HK-2 (cell line): ENCODE results near the gene LMO4.

Experiments used
- DNase-seq: peaks from one replicate; pipeline ENCODE4 v3.0.0-alpha.2; 2018; ENCODE audit not compliant: unreplicated experiment

LMO4 gene

GRCh38 chr1:87328272-87329050, at the start of gene LMO4:
LMO4 (plus strand) TSS chr1:87328880; CDS start chr1:87332016, 3,136 bp downstream.
- DNase-seq = peak; percentile 95

- no peak for DNase-seq
These were observed 49.2 kb upstream of the LMO4 start for GRCh38 chr1:87279536-87279875.

DNA sequence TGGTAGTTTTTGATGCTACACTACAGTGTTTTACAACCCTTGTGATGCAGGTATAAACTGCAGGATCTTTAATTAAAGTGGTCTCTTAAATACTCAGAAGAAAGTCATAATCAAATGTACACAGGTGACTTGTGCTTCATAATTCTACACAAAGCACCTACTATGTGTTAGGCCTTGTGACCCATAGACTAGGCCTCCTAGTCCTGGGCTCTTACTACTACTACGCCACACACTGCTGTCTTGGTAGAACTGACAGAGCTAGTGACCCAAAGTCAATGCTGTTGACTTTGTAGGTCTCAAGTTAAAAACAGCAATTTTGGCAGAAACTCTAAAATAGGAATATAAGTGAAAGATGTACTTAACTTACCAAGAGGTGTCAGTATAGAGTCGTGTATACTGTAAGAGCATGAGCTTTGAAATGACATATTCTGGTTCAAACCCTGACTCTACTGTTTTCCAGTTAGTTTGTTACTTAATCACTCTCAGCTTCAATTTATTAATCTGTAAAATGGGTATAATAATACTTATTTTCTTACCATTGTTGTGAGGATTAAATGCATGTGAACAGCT, 48.6 kb upstream of the LMO4 start:
- DNase-seq = no peak

DNA sequence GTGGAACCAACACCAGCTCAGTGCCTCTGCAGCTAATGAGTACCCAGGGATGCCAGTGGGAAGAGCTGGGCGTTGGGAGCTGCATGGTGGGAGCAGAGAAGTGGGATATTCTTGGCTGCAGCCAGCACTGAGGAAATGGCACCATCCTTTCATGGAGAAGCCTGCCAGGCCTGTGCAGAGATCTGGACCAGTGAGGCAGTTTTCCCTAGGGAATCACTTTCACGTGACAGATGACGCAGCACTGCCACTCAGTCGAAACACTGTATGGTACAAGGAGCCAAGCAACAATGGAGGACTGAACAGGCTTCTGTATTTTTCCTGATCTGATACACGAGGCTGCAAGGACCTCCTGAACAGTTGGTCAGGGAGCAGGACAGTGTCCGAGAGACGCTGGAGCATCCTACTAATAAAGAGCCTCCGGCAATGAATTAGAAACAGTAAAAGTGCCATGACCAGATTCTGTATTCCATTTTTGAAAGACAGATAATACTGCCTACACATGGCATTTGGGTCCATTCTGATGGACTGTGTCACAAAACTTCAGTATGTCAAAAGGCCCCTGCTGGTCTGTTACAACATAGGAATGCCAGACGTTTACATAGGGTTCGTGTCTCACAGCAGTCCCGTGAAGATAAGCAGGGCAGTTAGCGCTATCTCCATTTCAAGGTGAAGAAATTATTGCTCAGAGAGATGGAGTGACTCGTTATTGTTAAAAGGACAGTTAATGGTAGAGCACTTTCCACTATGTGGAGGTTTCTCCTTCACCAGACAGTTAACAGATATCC, 44.0 kb upstream of the LMO4 start:
- no peak for DNase-seq

GRCh38 chr1:87291107-87291506, 37.6 kb upstream of the LMO4 start:
- DNase-seq = no peak

- peak; percentile 36 for DNase-seq
These were observed 35.8 kb upstream of the LMO4 start for GRCh38 chr1:87292684-87293493.

DNA sequence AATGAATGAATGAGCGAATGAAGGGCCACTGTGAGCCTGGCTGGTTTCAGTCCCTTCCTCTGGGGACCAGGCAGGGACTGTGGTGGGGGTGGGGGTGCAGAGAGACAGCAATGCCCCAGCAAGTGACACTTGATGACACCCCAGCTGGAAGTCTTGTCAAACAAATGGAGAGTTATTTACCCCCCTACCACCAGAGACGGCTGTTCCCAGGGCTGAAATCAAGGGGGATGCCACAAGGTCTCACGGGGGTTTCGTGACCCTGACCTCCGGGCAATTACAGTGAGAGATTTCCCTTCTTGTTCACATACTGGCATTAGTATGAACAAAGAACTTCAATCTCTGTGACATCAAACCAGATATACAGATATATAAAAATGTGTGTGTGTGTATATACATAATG, 34.0 kb upstream of the LMO4 start:
- DNase-seq = no peak

- DNase-seq = no peak
These were observed 33.1 kb upstream of the LMO4 start for GRCh38 chr1:87295445-87296110.

DNA sequence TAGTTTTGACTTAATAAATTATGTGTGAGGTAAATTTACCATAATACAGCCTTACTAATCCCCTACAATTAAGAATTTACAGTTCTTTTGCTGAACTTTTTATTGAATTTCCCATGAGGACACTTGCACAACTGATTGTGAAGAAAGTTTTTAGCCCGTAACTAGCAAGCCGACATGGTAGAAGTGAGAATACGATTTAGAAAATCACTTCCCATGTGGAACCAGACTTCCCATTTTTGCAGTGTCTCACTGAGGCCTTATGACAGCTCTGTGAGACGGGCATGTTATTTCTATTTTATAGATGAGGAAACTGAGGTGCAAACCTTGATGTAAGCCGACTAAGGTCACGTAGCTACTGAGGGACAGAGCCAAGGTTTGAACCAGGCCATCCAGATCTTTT, 32.5 kb upstream of the LMO4 start:
- DNase-seq = no peak

DNA sequence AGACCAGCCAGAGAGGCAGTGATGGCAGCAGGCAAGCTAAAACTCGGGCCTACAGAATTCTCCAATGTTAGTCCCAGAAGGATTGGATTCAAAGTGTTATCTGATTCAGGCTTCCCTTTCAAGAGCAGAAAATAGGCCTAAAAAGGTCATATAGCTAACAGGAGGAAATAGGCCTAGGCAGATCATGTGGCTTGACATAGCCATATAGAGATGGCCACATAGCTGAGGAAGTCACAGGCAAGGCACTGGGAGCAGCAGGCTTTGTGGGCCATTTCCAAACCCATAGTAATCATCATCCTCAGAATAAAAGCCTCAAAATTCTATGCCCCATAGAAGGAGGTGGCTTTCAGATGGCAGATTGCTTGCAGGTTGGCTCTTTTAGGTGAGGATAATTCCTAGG, 29.0 kb upstream of the LMO4 start:
- DNase-seq = no peak

DNA sequence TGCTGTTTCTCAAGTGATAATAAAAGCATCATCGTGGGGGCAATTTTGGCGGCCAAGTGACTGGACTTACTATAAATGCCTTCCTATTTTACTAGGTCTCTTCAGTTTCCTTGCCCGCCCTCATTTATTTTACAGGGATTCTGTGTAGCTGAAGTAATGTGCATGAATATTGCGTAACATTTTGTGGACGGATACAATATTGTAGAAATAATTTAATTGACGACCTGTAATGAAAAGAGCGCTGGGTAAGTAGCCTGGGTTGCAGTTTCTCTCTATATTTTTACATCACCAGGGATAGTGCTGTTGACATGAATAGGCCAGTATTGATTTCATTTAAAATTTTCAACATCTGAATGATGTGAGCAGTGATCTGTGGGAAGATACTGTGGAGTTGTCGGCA, 28.1 kb upstream of the LMO4 start:
- DNase-seq = no peak

DNA sequence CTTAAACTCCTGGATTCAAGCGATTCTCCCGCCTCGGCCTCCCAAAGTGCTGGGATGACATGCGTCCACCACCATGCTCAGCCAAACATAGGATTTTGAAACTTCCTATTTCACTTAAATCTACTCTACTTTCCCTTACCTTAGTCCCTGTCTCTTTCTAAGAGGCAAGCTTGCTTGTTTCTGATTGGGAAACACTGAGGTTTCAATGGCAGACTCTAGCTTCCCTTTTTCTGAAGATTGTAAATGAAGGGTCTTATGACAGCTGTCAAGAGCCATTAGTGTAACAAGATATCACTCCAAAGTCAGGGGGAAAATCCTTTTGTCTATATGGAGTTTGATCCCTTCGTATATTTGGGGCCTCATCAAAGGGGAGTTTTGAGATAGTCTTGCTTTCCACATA, 23.5 kb upstream of the LMO4 start:
- DNase-seq = no peak

DNA sequence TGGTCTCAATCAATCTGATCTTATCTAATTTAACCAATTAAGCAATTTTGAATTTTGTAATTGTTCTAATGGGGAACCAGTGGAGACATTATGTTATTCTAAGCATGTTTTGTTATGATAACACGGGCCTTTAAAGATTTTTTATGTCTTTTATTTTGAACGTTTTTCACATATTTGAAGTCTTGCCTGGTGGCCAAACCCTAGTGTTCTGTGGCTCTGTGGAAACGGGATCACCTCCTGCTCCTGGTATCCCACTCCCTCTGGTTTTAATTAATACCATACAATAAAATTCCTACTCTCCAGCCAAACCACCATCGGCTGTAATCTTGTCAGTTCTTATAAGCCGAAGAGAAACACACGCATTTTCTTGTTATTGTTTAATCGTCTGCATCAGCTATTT, 22.9 kb upstream of the LMO4 start:
- DNase-seq = no peak

- DNase-seq = no peak
These were observed 21.4 kb upstream of the LMO4 start for GRCh38 chr1:87307306-87307705.

DNA sequence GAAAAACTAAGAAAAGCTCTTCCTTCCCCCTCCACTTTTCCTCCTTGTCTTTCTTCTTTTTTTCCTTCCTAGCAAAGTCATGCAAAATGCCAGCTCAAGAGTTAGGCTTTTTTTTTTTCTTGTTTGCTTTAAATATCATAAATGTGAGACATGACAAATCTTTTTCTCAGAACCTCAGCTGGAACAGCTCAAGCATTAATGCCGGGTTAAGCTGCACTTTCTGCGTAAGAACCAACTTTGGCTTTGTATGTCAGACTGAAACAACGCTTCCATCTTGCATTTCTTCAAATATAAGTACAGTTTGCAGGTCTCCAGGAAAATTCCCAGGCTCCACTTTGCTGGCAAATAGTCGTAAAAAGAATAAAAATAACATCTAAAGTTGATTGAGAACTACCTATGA, 20.7 kb upstream of the LMO4 start:
- no peak for DNase-seq

DNA sequence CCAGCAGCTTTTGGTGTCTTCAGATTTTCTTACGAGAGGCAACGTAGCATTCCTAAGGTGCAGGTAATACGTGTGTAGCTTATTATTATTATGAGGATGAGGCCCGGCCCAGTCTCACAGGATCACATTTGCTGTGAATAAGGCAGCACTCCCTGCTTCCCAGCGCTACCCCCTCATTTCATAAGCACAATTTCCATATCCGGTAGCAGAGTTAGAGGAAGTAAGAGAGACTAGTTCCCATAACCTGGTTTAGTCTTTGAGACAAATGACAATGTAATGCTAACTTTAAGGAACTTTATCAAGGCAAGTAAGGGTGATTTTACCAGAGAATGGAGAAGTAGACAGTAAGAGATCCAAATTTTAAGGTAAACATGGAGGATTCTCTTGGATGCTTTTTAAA, 14.6 kb upstream of the LMO4 start:
- no peak for DNase-seq

DNA sequence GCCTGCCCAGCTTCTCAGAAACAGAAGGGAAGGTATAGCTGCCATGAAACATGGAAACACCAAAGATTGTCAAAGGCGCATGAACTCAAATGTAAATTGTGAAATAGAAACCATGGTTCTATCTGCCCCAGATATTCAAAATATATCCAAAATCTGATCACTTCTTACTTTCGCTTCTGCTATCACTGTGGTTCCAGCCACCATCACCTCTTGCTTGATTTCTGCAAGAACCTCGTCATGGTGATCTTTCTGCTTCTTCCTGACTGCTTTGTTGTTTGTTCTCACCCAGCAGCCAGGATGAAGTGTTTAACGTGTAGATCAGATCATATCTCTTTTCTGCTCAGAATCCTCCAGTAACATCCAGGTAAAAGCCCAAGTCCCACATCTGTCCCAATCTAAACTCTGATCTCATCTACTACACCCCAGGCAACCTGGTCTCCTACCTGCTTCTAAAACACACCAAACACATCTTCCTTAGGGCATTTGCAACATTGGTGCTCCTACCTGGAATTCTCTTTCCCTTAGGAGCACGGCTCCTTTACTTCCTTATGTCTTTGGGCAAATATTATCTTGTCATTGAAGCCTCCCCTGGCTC, 10.5 kb upstream of the LMO4 start:
- DNase-seq = no peak

DNA sequence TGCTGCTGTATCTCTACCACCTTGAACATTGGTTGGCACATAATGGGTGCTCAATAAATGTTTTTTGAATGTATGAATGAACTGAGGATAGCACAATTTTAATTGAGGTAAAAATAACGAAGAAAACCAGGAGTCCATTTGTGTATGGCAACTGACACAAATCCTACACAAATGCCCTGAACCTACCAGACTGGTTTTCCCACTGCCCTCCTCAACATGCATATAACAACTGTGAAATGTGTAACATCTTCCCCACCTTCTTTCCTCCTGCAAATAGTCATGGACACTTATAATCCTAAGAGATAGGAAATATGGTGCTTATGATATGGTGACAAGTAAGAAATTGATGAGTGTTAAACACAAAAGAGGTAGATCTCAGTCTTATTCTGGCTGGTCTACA, 9.9 kb upstream of the LMO4 start:
- DNase-seq = no peak

DNA sequence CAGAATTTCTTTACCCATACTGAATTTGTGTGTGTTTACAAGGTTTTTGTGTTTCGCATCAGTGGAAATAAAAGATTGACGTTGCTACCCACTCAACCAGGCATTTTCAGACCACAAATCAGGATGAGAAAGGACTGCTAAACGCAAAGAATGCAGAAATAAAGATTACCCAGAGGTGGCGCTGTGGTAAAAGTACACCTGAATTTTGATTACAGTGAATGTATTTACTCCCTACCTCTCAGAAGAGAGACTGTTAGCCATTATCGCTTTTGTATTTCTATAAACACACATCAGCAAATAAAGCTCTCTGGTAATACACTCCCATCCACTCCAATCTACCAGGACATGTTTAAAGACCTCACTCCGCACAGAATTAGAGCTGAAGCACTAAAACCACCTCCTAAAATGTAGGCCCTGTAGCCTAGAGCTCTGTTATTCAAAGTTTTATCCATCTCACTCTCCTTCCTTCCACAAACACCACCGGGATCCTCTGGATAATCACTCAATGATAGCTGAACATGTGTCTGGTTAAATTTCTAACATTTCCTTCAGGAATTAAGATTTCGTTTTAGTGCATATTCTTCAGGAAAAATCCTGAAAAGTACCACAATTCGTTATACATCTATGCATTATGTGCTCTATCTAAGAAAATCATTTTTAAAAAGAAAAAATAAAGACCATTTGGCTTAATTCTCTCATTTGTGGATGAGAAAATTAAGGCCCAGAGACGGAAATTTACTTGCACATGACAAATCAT, 2.5 kb upstream of the LMO4 start:
- DNase-seq = peak; percentile 30
